ENCODE results near the gene SEMA3C. TPM values are rescaled to one million over a fixed set of nuclear protein-coding genes. Genes with fewer than 3 reads are reported as not detected.

The SEMA3C gene
- total and polyA plus RNA-seq, 2 experiments from 2014 or later, result 34.8 to 134 TPM

- no peak for DNase-seq (ENCODE audit: low spot score)
- H3K79me2 ChIP-seq, result no peaks in the 10 kb centered on the region
- H3K36me3 ChIP-seq (replicated peaks; ENCODE audit: insufficient read depth, low read depth), result no peaks in the 10 kb centered on the region
- no peak overlapping the region for H2AFZ ChIP-seq
- WGBS (ENCODE audit: low lambda C conversion rate, missing lambda C conversion rate), result 71% methylated on average over 1 of the region's 1 CpG
- no peak overlapping the region for H3K4me2 ChIP-seq
- no peaks in the 10 kb centered on the region for H3K9me3 ChIP-seq (ENCODE audit: low read depth)
- H3K9me2 ChIP-seq (replicated peaks; ENCODE audit: insufficient read depth), result no peaks in the 10 kb centered on the region
- no peaks in the 10 kb centered on the region for H3K4me1 ChIP-seq (ENCODE audit: insufficient read depth)
- H3K27ac ChIP-seq, result no peak overlapping the region
- no peaks in the 10 kb centered on the region for H4K20me1 ChIP-seq (ENCODE audit: insufficient read depth, poor library complexity, severe bottlenecking)
- H3K27me3 ChIP-seq, result no peaks in the 10 kb centered on the region
- TF ChIP-seq EZH2 (IDR thresholded peaks at IDR 0.05; ENCODE audit: borderline replicate concordance) (no peak), EZH2phosphoT487 (IDR thresholded peaks at IDR 0.05; ENCODE audit: low read depth, severe bottlenecking, unreplicated experiment) (no peak), CTCF (IDR thresholded peaks at IDR 0.05; ENCODE audit: poor library complexity) (no peak)
- H3K4me3 ChIP-seq, result no peak overlapping the region
Measured at GRCh38 chr7:80954191-80954590, 35.3 kb upstream of the SEMA3C start.

GRCh38 chr7:80950550-80950967 lies 31.7 kb upstream of the SEMA3C start:
- no peaks in the 10 kb centered on the region for H3K4me1 ChIP-seq (ENCODE audit: insufficient read depth)
- no peak overlapping the region for H2AFZ ChIP-seq
- no peak overlapping the region for H3K4me2 ChIP-seq
- H4K20me1 ChIP-seq (ENCODE audit: insufficient read depth, poor library complexity, severe bottlenecking), result no peaks in the 10 kb centered on the region
- 64% methylated on average over 2 of the region's 2 CpGs for WGBS (ENCODE audit: low lambda C conversion rate, missing lambda C conversion rate)
- no peak overlapping the region for H3K27ac ChIP-seq
- H3K27me3 ChIP-seq, result no peaks in the 10 kb centered on the region
- no peaks in the 10 kb centered on the region for H3K9me2 ChIP-seq (replicated peaks; ENCODE audit: insufficient read depth)
- no peaks in the 10 kb centered on the region for H3K79me2 ChIP-seq
- H3K4me3 ChIP-seq, result no peak overlapping the region
- TF ChIP-seq EZH2phosphoT487 (IDR thresholded peaks at IDR 0.05; ENCODE audit: low read depth, severe bottlenecking, unreplicated experiment) (no peak), EZH2 (IDR thresholded peaks at IDR 0.05; ENCODE audit: borderline replicate concordance) (no peak), CTCF (IDR thresholded peaks at IDR 0.05; ENCODE audit: poor library complexity) (no peak)
- H3K36me3 ChIP-seq (replicated peaks; ENCODE audit: insufficient read depth, low read depth), result no peaks in the 10 kb centered on the region
- no peaks in the 10 kb centered on the region for H3K9me3 ChIP-seq (ENCODE audit: low read depth)
- no peak for DNase-seq (ENCODE audit: low spot score)

- H3K27ac ChIP-seq, result no peak overlapping the region
- no peaks in the 10 kb centered on the region for H3K9me3 ChIP-seq (ENCODE audit: low read depth)
- H3K9me2 ChIP-seq (replicated peaks; ENCODE audit: insufficient read depth), result no peaks in the 10 kb centered on the region
- no peak overlapping the region for H3K4me3 ChIP-seq
- TF ChIP-seq EZH2 (IDR thresholded peaks at IDR 0.05; ENCODE audit: borderline replicate concordance) (no peak), EZH2phosphoT487 (IDR thresholded peaks at IDR 0.05; ENCODE audit: low read depth, severe bottlenecking, unreplicated experiment) (no peak), CTCF (IDR thresholded peaks at IDR 0.05; ENCODE audit: poor library complexity) (no peak)
- H4K20me1 ChIP-seq (ENCODE audit: insufficient read depth, poor library complexity, severe bottlenecking), result no peaks in the 10 kb centered on the region
- no peaks in the 10 kb centered on the region for H3K4me1 ChIP-seq (ENCODE audit: insufficient read depth)
- no peaks in the 10 kb centered on the region for H3K27me3 ChIP-seq
- H2AFZ ChIP-seq, result no peak overlapping the region
- no peaks in the 10 kb centered on the region for H3K79me2 ChIP-seq
- H3K36me3 ChIP-seq (replicated peaks; ENCODE audit: insufficient read depth, low read depth), result no peaks in the 10 kb centered on the region
- H3K4me2 ChIP-seq, result no peak overlapping the region
- no peak for DNase-seq (ENCODE audit: low spot score)
- WGBS (ENCODE audit: low lambda C conversion rate, missing lambda C conversion rate), result 97% methylated on average over 1 of the region's 1 CpG
Measured at GRCh38 chr7:80949449-80949848, 30.6 kb upstream of the SEMA3C start.

GRCh38 chr7:80946858-80947257 lies 28.0 kb upstream of the SEMA3C start:
- Histone ChIP-seq H2AFZ (no peak overlapping the region), H3K9me2 (replicated peaks; ENCODE audit: insufficient read depth) (no peaks in the 10 kb centered on the region), H3K4me1 (ENCODE audit: insufficient read depth) (peaks cover 7% of the 10 kb centered on the region), H3K36me3 (replicated peaks; ENCODE audit: insufficient read depth, low read depth) (no peaks in the 10 kb centered on the region), H3K27me3 (no peaks in the 10 kb centered on the region), H3K79me2 (no peaks in the 10 kb centered on the region), H4K20me1 (ENCODE audit: insufficient read depth, poor library complexity, severe bottlenecking) (no peaks in the 10 kb centered on the region), H3K27ac (no peak overlapping the region), H3K4me3 (no peak overlapping the region), H3K9me3 (ENCODE audit: low read depth) (no peaks in the 10 kb centered on the region), H3K4me2 (no peak overlapping the region)
- TF ChIP-seq EZH2phosphoT487 (IDR thresholded peaks at IDR 0.05; ENCODE audit: low read depth, severe bottlenecking, unreplicated experiment), result no peak
- TF ChIP-seq EZH2 (IDR thresholded peaks at IDR 0.05; ENCODE audit: borderline replicate concordance), result no peak
- TF ChIP-seq CTCF (IDR thresholded peaks at IDR 0.05; ENCODE audit: poor library complexity), result no peak
- DNase-seq (ENCODE audit: low spot score), result no peak
